ENCODE measurements around the gene FXYD4. TPM values are rescaled to one million over a fixed set of nuclear protein-coding genes. Genes with fewer than 3 reads are reported as not detected.

FXYD4 gene
- total RNA-seq, 1 experiment from 2014 or later, result not detected

DNA sequence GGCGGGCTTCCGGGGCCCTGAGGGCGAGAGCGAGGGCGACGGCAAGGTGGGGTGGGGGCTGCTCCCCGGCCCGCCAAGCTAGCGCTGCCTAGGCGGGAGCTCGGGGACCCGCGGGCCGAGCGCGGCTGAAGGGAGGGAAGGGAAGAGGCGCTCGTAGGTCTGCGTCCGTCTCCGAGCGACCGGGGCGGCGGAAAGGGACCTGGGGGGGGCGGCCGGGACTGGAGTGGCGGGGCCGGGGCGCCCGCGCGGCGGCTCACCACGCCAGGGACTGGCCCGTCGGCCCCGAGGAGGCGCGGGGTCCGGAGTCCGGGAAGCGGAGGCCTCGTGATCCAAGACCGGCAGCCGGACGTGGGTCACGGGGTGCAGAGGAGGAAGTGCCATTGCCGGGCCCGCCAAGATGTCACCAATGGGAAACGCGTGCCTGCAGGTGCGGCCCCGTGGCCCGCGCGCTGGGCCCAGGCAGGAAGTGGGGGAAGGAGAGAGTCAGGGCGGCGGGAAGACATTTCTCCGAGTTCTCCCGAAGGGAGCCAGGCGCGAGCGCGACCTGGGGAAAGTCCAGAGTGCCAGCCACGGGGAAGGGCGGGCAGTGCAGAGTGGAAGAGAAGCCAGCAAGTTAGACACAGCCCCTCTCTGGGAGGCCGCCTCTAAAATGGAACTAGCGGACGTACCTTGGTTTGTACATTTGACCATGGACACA, 25.6 kb downstream of the FXYD4 start:
- no peaks in the 10 kb centered on the region for H3K9me3 Mint-ChIP-seq (ENCODE audit: unreplicated experiment)
- peak overlapping the region; percentile 81 for H3K4me3 Mint-ChIP-seq (ENCODE audit: unreplicated experiment)
- Histone ChIP-seq H3K36me3 (ENCODE audit: control insufficient read depth, insufficient read depth, low read length) (peaks cover 17% of the 10 kb centered on the region), H3K4me1 (peaks cover 59% of the 10 kb centered on the region), H3K27me3 (replicated peaks; ENCODE audit: control insufficient read depth, insufficient read depth, low read length) (no peaks in the 10 kb centered on the region), H3K4me3 (ENCODE audit: low read depth, low read length) (peak overlapping the region; percentile 62), H3K9me3 (no peaks in the 10 kb centered on the region)
- ChIA-PET CTCF (interaction anchor here (0.6 to 1.6 kb wide), 7 partner anchors 13 to 652 kb away, joined by 3 to 8 read pairs (median 3); partner anchors contain the start of gene ZNF487), POLR2A (interaction anchor here (0.5 to 2.4 kb wide), 9 partner anchors 10 to 742 kb away, joined by 3 to 81 read pairs (median 14); partner anchors contain the start of genes HNRNPF and ZNF487)
- no TSS peak for BruUV-seq (replicated peaks)
- H3K36me3 Mint-ChIP-seq (ENCODE audit: insufficient read depth, unreplicated experiment), result peaks cover 98% of the 10 kb centered on the region
- intact Hi-C loops (cut with micrococcal nuclease; ENCODE audit: unreplicated experiment), result loop anchor here (1.0 to 2.0 kb wide), 4 partner anchors 10 to 39 kb away; no protein-coding TSS in a partner anchor
- no peaks in the 10 kb centered on the region for H3K27me3 Mint-ChIP-seq (ENCODE audit: insufficient read depth, unreplicated experiment)
- DNase-seq, result peak; percentile 99
- peak overlapping the region; percentile 94 for H3K27ac Mint-ChIP-seq (ENCODE audit: unreplicated experiment)
- peaks cover 33% of the 10 kb centered on the region for H3K4me1 Mint-ChIP-seq (ENCODE audit: low read depth, unreplicated experiment)
- TF ChIP-seq, protein P1, sequence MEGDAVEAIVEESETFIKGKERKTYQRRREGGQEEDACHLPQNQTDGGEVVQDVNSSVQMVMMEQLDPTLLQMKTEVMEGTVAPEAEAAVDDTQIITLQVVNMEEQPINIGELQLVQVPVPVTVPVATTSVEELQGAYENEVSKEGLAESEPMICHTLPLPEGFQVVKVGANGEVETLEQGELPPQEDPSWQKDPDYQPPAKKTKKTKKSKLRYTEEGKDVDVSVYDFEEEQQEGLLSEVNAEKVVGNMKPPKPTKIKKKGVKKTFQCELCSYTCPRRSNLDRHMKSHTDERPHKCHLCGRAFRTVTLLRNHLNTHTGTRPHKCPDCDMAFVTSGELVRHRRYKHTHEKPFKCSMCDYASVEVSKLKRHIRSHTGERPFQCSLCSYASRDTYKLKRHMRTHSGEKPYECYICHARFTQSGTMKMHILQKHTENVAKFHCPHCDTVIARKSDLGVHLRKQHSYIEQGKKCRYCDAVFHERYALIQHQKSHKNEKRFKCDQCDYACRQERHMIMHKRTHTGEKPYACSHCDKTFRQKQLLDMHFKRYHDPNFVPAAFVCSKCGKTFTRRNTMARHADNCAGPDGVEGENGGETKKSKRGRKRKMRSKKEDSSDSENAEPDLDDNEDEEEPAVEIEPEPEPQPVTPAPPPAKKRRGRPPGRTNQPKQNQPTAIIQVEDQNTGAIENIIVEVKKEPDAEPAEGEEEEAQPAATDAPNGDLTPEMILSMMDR (IDR thresholded peaks at IDR 0.05; ENCODE audit: insufficient read depth in 1 of 2, low read depth in 1 of 2, low read length in 1 of 2, severe bottlenecking in 1 of 2, unreplicated experiment in 1 of 2), result no peak

DNA sequence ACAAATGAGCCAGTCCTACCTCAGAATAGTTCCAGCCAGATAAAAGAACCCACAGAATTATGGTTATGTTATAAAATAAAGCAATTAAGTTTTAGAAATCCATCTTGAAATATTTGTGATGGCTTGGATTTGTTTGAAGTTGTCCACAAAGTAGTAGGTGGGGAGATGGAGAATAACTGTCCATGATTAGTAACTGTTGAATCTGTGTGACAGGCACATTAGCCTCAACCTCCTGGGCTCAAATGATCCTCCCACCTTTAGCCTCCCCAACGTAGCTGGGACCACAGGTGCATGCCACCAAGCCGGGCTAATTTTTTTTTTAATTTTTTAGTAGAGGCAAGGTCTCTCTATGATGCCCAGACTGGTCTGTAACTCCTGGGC, 27.5 kb downstream of the FXYD4 start:
- DNase-seq, result no peak
- intact Hi-C loops (cut with micrococcal nuclease; ENCODE audit: unreplicated experiment), result no loop called here
- H3K27ac Mint-ChIP-seq (ENCODE audit: unreplicated experiment), result peak overlapping the region; percentile 94
- BruUV-seq (replicated peaks), result no TSS peak
- peak overlapping the region; percentile 81 for H3K4me3 Mint-ChIP-seq (ENCODE audit: unreplicated experiment)
- no peaks in the 10 kb centered on the region for H3K27me3 Mint-ChIP-seq (ENCODE audit: insufficient read depth, unreplicated experiment)
- H3K27me3 ChIP-seq (replicated peaks; ENCODE audit: control insufficient read depth, insufficient read depth, low read length), result no peaks in the 10 kb centered on the region
- peaks cover 98% of the 10 kb centered on the region for H3K36me3 Mint-ChIP-seq (ENCODE audit: insufficient read depth, unreplicated experiment)
- H3K9me3 Mint-ChIP-seq (ENCODE audit: unreplicated experiment), result no peaks in the 10 kb centered on the region
- ChIA-PET POLR2A (interaction anchor here (0.9 to 1.1 kb wide), 2 partner anchors 9 to 10 kb away, joined by 4 read pairs; partner anchors contain the start of gene HNRNPF), CTCF (no interaction called here)
- peaks cover 8% of the 10 kb centered on the region for H3K36me3 ChIP-seq (ENCODE audit: control insufficient read depth, insufficient read depth, low read length)
- H3K4me1 Mint-ChIP-seq (ENCODE audit: low read depth, unreplicated experiment), result peaks cover 30% of the 10 kb centered on the region
- peaks cover 70% of the 10 kb centered on the region for H3K4me1 ChIP-seq
- H3K9me3 ChIP-seq, result no peaks in the 10 kb centered on the region
- TF ChIP-seq, protein P1 (IDR thresholded peaks at IDR 0.05; ENCODE audit: insufficient read depth in 1 of 2, low read depth in 1 of 2, low read length in 1 of 2, severe bottlenecking in 1 of 2, unreplicated experiment in 1 of 2), result no peak
- H3K4me3 ChIP-seq (ENCODE audit: low read depth, low read length), result no peak overlapping the region

DNA sequence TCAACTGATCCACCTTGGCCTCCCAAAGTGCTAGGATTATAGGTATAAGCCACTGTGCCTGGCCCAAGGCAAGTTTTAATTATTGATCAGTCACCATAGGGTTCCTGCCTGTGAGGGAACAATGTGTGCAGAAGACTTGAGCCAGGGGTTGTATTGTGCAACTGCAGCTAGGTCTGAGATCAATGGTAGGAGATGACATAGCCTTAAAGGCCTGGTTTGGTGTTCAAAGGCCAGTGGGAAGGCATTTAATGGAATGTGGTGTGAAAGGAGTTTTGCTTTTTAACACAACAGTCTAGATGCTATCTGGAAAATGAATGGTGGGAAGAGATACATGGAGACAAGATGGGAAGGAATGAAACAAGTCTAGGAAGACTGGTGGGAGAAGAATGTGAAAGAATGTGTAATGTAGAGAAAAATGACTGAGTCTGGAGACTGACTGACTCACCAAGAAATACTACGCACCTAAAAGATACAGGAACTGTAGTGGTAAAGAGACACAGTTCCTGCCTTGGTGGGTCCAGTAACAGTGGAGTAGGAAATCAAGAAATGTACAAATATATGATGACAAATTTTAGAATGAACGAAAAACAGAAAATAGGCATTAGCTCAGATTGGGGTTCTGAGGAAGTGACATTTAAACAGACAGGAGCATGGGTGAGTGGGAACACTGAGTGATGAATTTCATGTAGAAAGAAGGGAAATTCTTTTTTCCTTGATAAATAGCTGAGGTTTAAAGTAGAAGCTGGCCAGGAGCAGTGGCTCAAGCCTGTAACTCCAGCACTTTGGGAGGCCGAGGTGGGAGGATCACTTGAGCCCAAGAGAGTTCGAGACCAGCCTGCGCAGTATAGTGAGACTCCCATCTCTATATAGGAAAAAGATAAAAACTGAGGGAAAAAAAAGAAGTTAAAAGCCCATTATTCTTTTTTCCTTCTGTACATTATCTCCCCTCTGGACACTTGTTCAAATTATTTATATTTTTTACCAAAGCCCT, 28.2 kb downstream of the FXYD4 start:
- intact Hi-C loops (cut with micrococcal nuclease; ENCODE audit: unreplicated experiment), result no loop called here
- Mint-ChIP-seq H3K36me3 (ENCODE audit: insufficient read depth, unreplicated experiment) (peaks cover 98% of the 10 kb centered on the region), H3K4me1 (ENCODE audit: low read depth, unreplicated experiment) (peaks cover 32% of the 10 kb centered on the region), H3K9me3 (ENCODE audit: unreplicated experiment) (no peaks in the 10 kb centered on the region), H3K27ac (ENCODE audit: unreplicated experiment) (peak overlapping the region; percentile 50), H3K4me3 (ENCODE audit: unreplicated experiment) (peak overlapping the region; percentile 43), H3K27me3 (ENCODE audit: insufficient read depth, unreplicated experiment) (no peaks in the 10 kb centered on the region)
- Histone ChIP-seq H3K27me3 (replicated peaks; ENCODE audit: control insufficient read depth, insufficient read depth, low read length) (no peaks in the 10 kb centered on the region), H3K36me3 (ENCODE audit: control insufficient read depth, insufficient read depth, low read length) (peaks cover 7% of the 10 kb centered on the region), H3K9me3 (no peaks in the 10 kb centered on the region), H3K4me1 (peaks cover 69% of the 10 kb centered on the region), H3K4me3 (ENCODE audit: low read depth, low read length) (no peak overlapping the region)
- DNase-seq, result peak; percentile 67 to 72
- no TSS peak for BruUV-seq (replicated peaks)
- TF ChIP-seq, protein P1 (IDR thresholded peaks at IDR 0.05; ENCODE audit: insufficient read depth in 1 of 2, low read depth in 1 of 2, low read length in 1 of 2, severe bottlenecking in 1 of 2, unreplicated experiment in 1 of 2), result no peak
- ChIA-PET POLR2A (interaction anchor here (0.9 to 1.1 kb wide), 2 partner anchors 8 to 10 kb away, joined by 4 read pairs; partner anchors contain the start of gene HNRNPF), CTCF (no interaction called here)
